Measurements from ENCODE around the gene EGR1.

- TF ChIP-seq, protein P1, sequence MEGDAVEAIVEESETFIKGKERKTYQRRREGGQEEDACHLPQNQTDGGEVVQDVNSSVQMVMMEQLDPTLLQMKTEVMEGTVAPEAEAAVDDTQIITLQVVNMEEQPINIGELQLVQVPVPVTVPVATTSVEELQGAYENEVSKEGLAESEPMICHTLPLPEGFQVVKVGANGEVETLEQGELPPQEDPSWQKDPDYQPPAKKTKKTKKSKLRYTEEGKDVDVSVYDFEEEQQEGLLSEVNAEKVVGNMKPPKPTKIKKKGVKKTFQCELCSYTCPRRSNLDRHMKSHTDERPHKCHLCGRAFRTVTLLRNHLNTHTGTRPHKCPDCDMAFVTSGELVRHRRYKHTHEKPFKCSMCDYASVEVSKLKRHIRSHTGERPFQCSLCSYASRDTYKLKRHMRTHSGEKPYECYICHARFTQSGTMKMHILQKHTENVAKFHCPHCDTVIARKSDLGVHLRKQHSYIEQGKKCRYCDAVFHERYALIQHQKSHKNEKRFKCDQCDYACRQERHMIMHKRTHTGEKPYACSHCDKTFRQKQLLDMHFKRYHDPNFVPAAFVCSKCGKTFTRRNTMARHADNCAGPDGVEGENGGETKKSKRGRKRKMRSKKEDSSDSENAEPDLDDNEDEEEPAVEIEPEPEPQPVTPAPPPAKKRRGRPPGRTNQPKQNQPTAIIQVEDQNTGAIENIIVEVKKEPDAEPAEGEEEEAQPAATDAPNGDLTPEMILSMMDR (conservative IDR thresholded peaks at IDR 0.05), result no peak
- no peak for TF ChIP-seq ZFX (IDR thresholded peaks at IDR 0.05)
Measured at GRCh38 chr5:138468133-138468965, 3.1 kb downstream of the EGR1 start.
